NCI-H2196 treated with DMSO at 0.1 percent for 48 hours (cell line): ENCODE results near the gene BLOC1S5.
A peak's percentile ranks its signal among the peaks of the same experiment; 100 is the strongest.

ENCODE experiments used
- DNase-seq: peaks from one replicate; lab custom pipeline; 2025; ENCODE audit not compliant: unreplicated experiment; lab: John Stamatoyannopoulos, UW

The BLOC1S5 gene

DNA sequence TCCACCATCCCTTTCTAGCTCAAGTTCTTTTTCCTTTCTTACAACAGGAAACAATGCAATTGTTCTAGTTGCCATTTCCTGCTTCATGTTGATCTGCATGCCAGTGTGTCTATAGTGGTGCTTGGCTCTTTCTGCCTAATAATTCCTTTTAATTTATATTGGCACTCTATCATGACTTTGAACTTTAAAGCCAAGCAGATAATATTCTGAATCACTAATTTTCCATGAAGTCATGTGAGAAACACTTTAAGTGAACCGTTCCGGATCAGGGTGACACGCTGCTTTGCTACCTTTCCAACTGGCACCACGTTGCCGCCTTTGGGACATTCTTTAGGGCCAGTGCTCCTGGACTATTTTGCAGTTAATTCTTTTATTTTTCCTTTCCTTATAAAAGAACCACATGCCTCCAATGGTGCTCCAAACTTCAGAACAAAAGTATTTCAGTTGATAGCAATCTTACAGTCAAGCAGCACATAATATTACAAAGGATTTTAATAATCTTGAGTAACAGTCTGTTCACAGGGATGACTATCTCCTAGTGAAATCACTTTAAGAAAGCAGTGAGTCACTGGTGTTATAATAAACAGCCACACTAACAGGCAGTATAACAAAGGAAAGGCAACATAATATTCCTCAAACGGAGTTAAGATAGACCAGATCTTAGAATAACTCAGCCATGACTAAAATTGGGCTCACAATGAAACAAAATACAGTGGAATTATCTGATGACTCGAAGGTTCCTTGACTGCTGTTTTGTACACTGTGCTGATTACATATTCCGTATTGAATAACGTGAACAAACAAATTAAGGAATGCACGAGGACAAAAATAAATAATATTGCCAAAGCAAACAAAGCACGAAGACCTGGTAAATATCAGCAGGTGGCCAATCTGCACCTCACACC lies 19.0 kb upstream of the BLOC1S5 start:
- peak; percentile 15 for DNase-seq

DNA sequence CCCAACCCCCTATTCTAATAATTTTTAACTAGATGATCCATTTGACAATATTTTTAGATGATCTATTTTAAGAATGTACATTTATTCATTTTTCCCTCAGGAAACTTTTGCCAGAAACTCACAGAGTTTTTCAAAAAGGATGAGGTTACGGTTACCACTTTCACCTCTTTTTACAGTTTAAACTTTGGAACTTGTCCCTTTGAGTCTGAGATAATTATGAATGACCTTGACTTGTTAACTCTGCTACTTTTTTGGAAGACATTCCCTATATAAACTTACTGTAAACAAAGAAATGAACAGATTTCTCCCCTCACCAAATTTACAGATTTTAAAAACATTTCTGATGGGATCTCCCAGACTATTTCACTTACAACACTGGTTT lies 18.4 kb upstream of the BLOC1S5 start:
- DNase-seq: no peak

DNA sequence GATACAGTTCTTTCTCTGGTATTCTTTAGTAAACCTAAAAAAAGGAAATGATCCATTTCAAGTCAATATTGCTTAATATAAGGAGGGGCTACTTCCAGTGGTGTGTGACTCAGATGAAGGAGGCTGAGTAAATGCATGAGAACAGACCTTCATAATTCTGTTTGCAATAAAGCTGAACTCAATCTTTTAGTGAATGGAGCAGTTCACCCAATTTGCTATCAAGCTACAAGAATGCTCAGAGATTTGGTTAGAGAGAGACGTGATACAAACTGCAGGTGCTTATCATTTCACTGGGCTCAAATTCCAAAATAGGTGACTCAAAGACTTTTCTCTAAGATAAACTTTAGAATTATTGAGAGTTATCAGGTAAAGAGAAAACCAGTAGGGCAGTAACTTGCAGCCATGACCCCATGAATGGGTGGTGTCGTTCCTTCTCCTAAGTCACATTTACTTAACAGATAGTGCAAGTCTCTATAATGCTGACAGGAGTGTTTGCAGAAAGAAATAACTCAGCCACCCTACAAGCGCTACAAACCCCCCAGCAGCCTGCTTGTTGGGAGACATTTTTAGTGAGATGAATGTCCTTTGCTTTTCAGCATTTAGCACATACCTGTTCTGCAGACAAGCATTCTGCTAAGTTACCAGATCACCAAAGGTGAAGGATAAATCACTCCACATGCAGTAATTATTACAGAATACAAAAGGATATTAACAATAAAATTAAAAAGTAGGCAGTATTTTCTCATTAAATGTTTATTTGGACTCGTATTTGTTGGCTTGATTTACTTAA lies 16.4 kb upstream of the BLOC1S5 start:
- no peak for DNase-seq

DNA sequence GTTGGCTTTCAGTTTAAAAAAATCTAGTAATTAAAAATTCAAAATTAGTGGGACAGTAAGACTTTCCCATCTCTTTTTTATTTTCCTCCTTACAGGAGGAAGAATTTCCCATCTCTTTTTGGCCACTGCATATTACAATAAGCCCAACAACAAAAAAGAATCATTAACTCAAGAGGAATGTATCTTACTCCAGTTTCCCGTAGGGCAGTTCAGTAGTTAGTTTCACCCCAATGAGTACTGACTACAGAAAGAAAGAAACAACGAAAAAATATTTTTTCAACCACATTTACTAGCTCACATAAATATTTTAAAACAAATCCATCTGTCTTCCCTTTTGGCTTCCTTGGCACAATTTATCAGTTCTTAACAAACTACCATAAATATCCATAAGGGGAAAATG lies 14.9 kb upstream of the BLOC1S5 start:
- no peak for DNase-seq

DNA sequence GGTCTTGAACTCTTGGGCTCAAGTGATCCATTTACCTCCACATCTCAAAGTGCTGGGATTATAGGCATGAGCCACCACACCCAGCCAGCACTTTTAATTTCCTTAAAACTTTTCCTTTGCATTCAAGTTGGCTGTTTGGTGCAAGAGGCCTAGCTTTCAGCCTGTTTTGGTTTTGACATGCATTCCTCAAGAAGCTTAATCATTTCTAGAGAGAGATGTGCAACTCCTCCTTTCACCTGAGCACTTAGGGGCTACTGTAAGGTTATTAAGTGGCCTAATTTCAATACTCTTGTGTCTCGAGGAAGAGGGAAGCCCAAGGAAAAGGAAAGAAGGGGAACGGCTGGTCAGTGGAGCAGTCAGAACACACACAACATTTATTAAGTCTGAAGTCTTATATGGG lies 13.8 kb upstream of the BLOC1S5 start:
- no peak for DNase-seq

DNA sequence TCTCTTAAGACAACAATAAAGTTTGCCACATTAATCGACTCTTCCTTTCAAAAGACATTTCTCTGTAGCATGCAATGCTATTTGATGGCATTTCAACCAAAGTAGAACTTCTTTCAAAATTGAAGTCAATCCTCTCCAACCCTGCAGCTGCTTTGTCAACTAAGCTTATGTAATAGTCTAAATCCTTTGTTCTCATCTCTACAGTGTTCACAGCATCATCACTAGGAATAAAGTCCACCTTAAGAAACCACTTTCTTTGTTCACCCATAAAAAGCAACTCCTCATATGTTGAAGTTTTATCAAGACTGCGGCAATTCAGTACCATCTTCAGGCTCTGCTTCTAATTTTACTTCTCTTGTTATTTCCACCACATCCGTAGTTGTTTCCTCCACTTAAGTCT lies 11.5 kb upstream of the BLOC1S5 start:
- no peak for DNase-seq

DNA sequence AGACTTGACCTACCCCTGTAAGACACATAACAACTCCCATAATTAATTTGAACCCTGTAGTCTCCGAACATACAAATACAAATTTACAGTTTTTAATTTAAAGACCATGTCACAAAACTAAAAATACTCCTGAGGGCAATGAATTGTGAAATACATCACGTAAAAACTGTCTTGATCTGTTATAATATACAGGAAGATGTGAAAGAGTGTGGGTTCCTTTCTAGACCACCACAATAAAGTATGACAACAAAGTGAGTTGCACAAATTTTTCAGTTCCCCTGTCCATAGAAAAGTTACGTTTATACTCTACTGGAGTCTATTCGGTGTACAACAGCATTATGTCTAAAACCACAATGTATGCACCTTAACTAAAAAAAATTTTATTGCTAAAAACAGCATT lies 11.0 kb upstream of the BLOC1S5 start:
- no peak for DNase-seq

DNA sequence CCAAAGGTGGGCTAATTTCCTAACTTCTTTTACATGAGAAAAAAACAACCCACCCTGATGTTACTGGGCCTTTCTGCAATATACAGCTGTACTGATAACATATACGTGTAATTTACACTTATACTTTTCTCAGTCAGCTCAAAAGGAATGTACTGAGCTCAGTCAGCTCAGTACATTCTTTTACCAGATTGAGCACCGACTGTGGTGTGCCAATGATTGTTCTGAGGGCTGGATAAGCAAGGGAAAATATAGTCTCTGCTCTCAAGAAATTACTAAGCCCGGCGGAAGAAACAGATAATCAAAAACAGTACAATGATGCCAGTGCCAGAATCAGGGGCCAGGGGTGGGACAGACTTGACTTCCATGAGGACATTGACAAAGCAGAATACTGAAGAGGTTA lies 10.0 kb upstream of the BLOC1S5 start:
- no peak for DNase-seq

DNA sequence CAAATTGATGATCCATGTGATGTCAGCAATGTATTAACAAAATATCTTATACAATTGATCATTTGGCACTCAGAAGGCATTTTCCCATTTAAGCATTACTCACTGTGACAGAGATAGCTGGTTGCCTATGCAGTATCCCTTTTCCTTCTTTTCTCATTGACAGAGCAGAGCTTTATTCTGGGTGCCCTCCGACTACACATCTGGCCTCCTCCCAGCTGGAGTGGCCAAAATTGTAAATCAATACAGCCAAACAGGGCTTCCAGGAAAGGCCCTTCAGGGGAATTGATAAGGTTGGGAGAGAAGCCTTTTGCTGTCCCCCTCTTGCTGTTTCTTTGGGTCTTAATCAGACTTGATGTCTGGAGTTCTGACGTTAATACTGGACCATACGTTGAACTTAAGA lies 9.6 kb upstream of the BLOC1S5 start:
- no peak for DNase-seq

DNA sequence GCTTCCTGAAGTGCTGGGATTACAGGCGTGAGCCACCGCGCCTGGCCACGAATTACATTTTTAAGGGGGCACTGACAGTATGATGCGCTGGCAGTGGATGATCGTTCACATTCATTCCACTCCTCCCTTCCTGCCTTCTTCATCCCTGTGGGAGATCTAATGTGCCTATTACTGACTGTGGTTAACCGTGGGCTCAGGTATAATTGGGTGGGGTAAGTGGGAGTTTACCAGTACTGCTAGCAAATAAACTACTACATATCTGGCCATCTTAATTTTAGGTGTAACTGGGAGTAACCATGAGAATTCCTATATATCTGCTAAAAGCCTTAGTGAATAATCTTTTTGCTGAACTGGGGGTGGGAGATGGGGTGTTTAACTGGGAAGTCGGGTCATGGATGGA lies 6.5 kb upstream of the BLOC1S5 start:
- DNase-seq: no peak

DNA sequence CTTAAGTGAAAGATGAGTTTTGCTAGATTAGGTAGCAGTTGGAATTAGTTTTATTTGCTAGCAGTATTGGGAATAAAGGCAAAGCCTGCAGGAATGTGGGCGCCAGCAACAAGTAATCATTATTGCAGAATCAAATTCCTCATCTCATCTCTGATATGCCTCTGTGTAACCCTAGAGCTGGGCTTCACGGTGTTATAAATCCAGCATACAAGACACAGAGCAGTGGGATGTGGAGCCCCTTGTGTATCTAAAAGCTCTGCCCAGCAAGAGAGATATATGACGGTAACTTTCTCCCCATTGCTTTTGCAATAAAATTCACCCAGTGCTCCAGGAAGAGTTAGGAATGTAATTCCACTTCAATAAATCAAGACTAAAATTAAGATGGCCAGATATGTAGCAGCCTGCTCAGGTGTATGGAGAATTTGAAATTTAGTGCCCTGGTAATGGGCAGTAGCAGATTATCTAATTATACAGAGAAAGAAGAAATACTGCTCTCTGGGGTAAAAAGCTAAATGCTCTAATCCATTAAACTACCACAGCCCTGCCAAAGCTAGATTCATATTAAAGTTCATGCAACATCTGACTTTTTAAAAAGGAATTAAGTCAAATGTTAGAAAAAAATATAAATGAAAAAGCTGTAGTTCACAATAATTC lies 5.6 kb upstream of the BLOC1S5 start:
- no peak for DNase-seq

DNA sequence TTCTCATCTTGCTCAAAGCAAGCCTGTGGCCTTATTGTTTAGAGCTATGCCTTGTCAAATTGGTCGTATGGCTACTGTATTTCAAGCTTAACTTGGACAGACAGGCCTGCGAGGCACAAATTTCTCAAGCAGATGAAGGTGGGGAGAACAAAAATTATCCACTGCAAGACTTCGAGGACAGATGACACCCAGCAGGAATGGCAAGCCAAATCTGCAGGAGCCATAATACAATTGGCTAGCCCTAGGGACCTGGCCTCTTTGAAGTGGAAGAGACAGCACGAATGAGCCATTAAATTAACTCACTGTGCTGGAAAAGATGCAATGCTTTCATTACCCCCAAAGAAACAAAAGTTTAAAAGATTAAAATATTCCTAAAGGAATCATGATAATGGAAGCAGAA lies 5.0 kb upstream of the BLOC1S5 start:
- DNase-seq: no peak

DNA sequence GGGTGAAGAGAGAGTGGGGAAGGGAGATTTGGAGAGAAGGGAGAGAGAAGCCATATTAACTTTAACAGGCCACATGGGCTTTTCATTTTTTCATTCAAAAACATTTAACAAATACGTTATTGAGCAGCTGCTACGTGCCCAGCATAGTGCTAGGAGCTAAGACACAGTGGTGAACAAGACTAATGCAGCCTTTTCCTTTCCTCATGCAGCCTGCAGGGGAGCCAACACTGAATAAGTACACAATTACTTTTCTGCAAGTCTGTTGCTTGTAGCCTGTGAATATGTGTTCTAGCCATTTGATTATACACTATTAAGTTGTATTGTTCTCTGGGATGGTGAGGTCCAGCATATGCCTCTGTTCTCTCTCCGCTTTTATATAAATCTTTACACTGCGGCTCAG lies 1.9 kb upstream of the BLOC1S5 start:
- no peak for DNase-seq

DNA sequence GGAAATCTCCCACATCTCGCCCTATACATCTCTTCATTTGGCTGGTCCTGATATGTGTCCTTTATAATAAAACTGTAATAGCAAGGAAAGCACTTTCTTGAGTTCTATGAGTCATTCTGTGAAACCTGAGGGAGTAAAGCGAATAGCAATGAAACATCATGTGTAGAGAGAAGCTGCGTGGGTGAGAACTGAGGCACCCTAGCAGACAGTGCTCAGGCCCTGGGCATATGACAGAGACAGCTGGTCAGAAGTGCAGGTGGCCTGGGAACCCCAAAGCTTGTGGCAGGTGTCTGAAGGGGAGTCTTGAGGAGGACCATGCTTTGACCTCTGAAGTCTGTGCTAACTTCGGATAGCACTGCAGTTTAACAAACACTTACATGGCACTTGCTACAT lies 1.3 kb upstream of the BLOC1S5 start:
- no peak for DNase-seq

DNA sequence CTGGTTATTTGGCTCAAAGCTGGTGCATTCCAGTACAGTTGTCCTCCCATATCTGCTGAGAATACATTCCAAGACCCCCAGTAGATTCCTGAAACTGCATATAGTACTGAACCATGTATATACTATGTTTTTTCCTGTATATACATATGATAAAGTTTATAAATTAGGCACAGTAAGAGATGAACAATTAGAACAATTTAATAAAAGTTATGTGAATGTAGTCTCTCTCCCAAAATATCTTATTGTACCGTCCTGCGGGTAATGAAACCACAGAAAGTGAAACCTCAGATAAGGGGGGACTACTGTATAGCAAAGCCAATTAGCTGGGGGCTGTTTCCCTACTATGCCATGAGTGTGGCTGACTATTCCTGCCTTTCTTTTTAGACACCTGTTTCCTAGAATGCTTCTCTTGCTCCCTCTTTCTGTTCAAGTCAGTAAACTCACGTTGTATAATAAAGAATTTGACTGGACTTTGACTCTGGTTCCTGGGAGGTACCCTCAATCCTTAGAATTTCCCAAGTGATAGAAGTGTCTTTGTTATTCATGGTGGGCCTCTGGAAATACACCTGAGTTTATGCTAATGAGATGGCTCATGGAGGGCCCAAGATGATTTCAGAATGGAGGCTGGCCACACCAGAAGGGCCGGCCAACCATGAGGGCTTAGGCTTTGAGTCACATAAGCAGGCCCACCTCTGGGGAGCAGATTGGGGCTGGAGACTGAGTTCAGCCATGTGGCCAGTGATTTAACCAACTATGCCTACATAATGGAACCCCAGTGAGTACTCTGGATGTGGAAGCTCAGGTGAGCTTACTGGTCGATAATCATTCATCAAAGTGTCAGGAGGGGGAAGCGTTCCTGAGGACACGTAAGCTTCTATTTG lies 689 bp upstream of the BLOC1S5 start:
- no peak for DNase-seq

DNA sequence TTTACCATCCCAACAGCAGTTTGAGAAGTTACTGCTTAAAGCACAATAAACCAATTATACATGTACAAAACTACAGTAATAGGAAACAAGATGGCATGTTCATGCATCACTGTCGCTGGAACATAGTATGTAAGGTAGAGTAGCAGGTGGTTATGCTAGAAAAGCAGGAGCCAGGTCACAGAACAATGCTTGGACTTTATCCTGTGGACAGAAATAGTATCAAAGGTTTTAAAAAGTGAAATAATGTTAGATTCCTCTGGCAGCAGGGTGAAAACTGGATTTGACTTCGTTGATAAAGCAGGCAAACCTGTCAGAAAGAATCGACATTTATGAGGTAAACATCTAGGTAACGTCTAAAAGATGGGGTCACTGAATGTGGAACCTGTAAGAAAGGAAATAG lies 2.5 kb downstream of the BLOC1S5 start:
- DNase-seq: no peak

DNA sequence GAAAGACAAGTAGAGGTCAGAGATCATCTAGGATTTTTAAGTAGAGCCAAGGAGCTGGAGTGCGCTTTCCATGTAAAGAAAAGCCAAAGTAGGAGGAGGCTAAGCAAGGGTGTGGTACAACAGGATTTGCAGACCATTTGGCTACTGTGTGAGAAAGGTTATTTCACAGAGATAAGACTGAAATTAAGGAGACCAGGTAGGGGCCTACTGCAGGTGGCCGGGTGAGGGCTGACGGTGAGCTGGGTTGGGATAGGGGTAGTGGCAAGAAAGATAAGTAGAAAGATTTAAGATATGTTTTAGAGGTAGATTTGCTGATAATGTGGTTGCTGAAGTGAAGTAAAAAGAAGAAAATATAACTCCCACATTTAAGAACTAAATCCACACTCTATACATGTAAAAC lies 3.8 kb downstream of the BLOC1S5 start:
- no peak for DNase-seq

DNA sequence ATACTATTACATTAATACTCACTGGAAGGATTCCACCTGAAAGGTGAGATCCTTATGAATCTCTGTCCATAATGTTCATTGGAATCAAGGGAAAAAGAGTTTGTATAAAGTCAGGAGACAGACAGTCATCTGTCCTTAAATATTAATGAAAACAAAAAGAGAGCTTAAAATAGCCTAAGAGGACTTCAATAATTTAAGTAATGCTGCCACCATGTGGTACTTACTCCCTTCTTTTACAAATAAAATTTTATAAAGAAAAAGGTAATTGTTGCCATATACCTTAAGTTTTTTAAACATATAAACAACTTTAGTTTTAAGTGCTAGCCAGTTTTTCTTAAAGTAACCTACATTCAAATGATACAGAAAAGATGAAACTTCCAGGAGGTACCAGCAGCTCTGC lies 5.1 kb downstream of the BLOC1S5 start:
- no peak for DNase-seq

DNA sequence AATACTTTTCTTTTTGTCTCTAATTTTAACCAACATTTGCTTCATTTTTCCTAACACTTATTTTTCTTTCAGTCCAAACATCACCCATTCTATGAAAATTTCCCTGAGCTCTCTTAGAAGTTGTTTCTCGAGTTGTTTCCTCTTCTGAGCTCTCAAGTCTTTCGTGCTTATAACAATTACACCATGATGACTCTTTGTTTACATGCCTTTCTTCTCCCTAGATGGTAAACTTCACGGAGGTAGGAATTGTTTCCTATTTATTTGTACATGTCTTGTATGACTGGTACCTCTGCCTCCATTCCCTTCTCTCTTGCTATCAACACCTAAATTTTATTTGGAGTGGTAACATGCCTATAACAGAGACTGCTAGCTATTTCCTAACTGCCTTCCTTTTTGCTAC lies 6.4 kb downstream of the BLOC1S5 start:
- no peak for DNase-seq

DNA sequence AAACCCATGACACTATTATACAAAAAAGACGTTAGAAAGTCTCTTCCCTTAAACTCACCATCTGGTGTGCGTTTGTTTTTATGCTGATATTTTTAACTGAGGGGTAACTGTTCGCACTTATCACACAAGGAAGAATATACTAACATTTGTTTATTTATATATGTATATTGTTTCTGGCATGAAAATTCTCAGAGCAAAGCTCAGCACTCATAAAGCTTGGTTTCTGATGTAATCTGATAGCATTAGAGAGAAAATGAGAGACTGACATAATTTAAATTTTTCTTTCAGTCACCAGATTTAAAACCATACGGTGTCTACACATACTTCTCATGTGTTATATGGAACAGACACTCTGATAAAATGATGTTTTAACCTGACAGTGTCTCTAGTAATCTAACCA lies 6.9 kb downstream of the BLOC1S5 start:
- no peak for DNase-seq

DNA sequence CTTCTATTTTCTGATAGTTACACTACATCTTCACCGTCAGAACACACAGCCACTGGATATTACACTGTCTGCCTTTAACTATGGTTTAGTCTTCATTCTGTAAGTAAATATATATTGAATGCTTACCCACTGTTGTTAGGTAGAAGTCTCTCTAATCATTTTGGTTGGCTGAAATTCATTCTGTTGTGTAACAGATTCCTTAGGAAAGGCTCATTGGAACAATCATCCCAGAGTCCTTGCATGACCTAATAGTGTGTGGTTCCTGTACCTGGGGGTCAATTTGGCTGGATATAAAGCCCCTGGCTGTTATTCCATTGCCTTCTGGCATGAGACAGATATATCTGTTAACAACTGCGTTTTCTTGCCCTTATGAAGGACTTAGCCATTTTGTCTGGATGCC lies 9.9 kb downstream of the BLOC1S5 start:
- DNase-seq: no peak
